Renal pelvis (tissue), 4 donors: ENCODE measurements around the gene HIVEP1. TPM values are rescaled to one million over a fixed set of nuclear protein-coding genes. Genes with fewer than 3 reads are reported as not detected.
A peak's percentile ranks its signal among the peaks of the same experiment; 100 is the strongest.
"Not testable (repeated sequence)": the region's sequence is repeated elsewhere in the genome, so short reads cannot be mapped to it uniquely, and the experiment has no call there.

Experiments used
- DNase-seq: peaks from one replicate; pipeline ENCODE4 v3.0.0-alpha.2; 2013
- polyA plus RNA-seq, 3 donors: library from polyadenylated mRNA; unstranded; fragments of 120-200 nt; gene quantifications; one replicate each; pipeline ENCODE4 v1.2.1, GENCODE V29; 2013; ENCODE audit not compliant: insufficient read length in 3 of 3

Gene HIVEP1
- polyA plus RNA-seq, 3 donors: 23.2 to 25.0 (median 23.9) TPM

GRCh38 chr6:12151433-12151820 is 139.3 kb downstream of the HIVEP1 start:
- DNase-seq: no peak

- no peak for DNase-seq
These were observed 140.2 kb downstream of the HIVEP1 start for GRCh38 chr6:12152023-12152970.

GRCh38 chr6:12155769-12156168 is 143.7 kb downstream of the HIVEP1 start:
- DNase-seq: not testable (repeated sequence)

- DNase-seq: no peak
These were observed 146.7 kb downstream of the HIVEP1 start for GRCh38 chr6:12158686-12159415.

- DNase-seq: no peak
These were observed 148.2 kb downstream of the HIVEP1 start for GRCh38 chr6:12160326-12160725.

- no peak for DNase-seq
These were observed 150.1 kb downstream of the HIVEP1 start for GRCh38 chr6:12162213-12162612.

GRCh38 chr6:12163149-12163548 is 151.0 kb downstream of the HIVEP1 start:
- DNase-seq: no peak

GRCh38 chr6:12163744-12164507 is 151.8 kb downstream of the HIVEP1 start:
- no peak for DNase-seq

GRCh38 chr6:12164508-12164770 is 152.3 kb downstream of the HIVEP1 start:
- no peak for DNase-seq

GRCh38 chr6:12165297-12165696 is 153.2 kb downstream of the HIVEP1 start:
- DNase-seq: no peak

- DNase-seq: no peak
These were observed 153.7 kb downstream of the HIVEP1 start for GRCh38 chr6:12165722-12166280.

- DNase-seq: no peak
These were observed 157.3 kb downstream of the HIVEP1 start for GRCh38 chr6:12169377-12169776.

- no peak for DNase-seq
These were observed 158.4 kb downstream of the HIVEP1 start for GRCh38 chr6:12170351-12171092.

- DNase-seq: no peak
These were observed 159.6 kb downstream of the HIVEP1 start for GRCh38 chr6:12171717-12172116.

GRCh38 chr6:12172572-12172971 is 160.5 kb downstream of the HIVEP1 start:
- DNase-seq: no peak

GRCh38 chr6:12173181-12173580 is 161.1 kb downstream of the HIVEP1 start:
- no peak for DNase-seq

- DNase-seq: peak; percentile 47
These were observed 161.5 kb downstream of the HIVEP1 start for GRCh38 chr6:12173661-12174060.

- no peak for DNase-seq
These were observed 162.8 kb downstream of the HIVEP1 start for GRCh38 chr6:12174878-12175277.

GRCh38 chr6:12175626-12176025 is 163.5 kb downstream of the HIVEP1 start:
- no peak for DNase-seq

- DNase-seq: not testable (repeated sequence)
These were observed 164.7 kb downstream of the HIVEP1 start for GRCh38 chr6:12176782-12177181.

GRCh38 chr6:12178521-12178920 is 166.4 kb downstream of the HIVEP1 start:
- no peak for DNase-seq
